H9 (cell line): ENCODE measurements around the gene KCNG2. TPM values are rescaled to one million over a fixed set of nuclear protein-coding genes. Genes with fewer than 3 reads are reported as not detected.

Experiments used
- DNase-seq: peaks from one replicate; pipeline ENCODE4 v3.0.0-alpha.2; 2017
- H2AFZ ChIP-seq: one replicate; pipeline ENCODE4 v1.6.1; 2013; ENCODE audit warnings: mild to moderate bottlenecking, low read length, control low read depth, moderate library complexity
- H2AK5ac ChIP-seq: 2 replicates; pipeline ENCODE4 v1.6.1; 2013; ENCODE audit warnings: low read length, control low read depth, mixed read lengths; ENCODE audit not compliant: insufficient read length
- H2BK120ac ChIP-seq: one replicate; pipeline ENCODE4 v1.6.1; 2013; ENCODE audit warnings: low read depth, mild to moderate bottlenecking, low read length, control low read depth, inconsistent platforms; ENCODE audit not compliant: poor library complexity, severe bottlenecking
- H2BK12ac ChIP-seq: 2 replicates; pipeline ENCODE4 v1.6.1; 2013; ENCODE audit warnings: low read length, control low read depth, mixed read lengths, low read depth; ENCODE audit not compliant: insufficient read length
- H2BK15ac ChIP-seq: 2 replicates; pipeline ENCODE4 v1.6.1; 2013; ENCODE audit warnings: low read depth, low read length, control low read depth
- H2BK20ac ChIP-seq: one replicate; pipeline ENCODE4 v1.6.1; 2013; ENCODE audit warnings: low read depth, mild to moderate bottlenecking, low read length, control low read depth, inconsistent platforms; ENCODE audit not compliant: poor library complexity, severe bottlenecking
- H2BK5ac ChIP-seq: 2 replicates; pipeline ENCODE4 v1.6.1; 2013; ENCODE audit warnings: low read length, control low read depth, mixed read lengths; ENCODE audit not compliant: insufficient read length
- H3K14ac ChIP-seq: 2 replicates; pipeline ENCODE4 v1.6.1; 2013; ENCODE audit warnings: low read length, control low read depth; ENCODE audit not compliant: insufficient read depth
- H3K18ac ChIP-seq: 2 replicates; pipeline ENCODE4 v1.6.1; 2013; ENCODE audit warnings: low read depth, mild to moderate bottlenecking, mixed read lengths, low read length, control low read depth; ENCODE audit not compliant: insufficient read length
- H3K23ac ChIP-seq: 2 replicates; pipeline ENCODE4 v1.6.1; 2013; ENCODE audit warnings: low read length, control low read depth, mixed read lengths, low read depth; ENCODE audit not compliant: insufficient read length
- H3K23me2 ChIP-seq: 2 replicates; pipeline ENCODE4 v1.6.1; 2013; ENCODE audit warnings: low read depth, mild to moderate bottlenecking, mixed read lengths, low read length, control low read depth; ENCODE audit not compliant: insufficient read length, poor library complexity, severe bottlenecking
- H3K27ac ChIP-seq: 2 replicates; pipeline ENCODE4 v1.5.1; 2013; ENCODE audit warnings: low read length, control low read depth, mixed read lengths, low read depth; ENCODE audit not compliant: insufficient read length
- H3K27me3 ChIP-seq: 2 replicates; pipeline ENCODE4 v1.6.1; 2013; ENCODE audit warnings: low read length, control low read depth, inconsistent platforms; ENCODE audit not compliant: insufficient read depth
- H3K4ac ChIP-seq: 2 replicates; pipeline ENCODE4 v1.6.1; 2013; ENCODE audit warnings: low read depth, mild to moderate bottlenecking, control low read depth, inconsistent platforms, low read length, moderate library complexity
- H3K4me1 ChIP-seq: 2 replicates; pipeline ENCODE4 v1.6.1; 2013; ENCODE audit warnings: low read length, control low read depth, inconsistent platforms; ENCODE audit not compliant: insufficient read depth
- H3K4me2 ChIP-seq: 2 replicates; pipeline ENCODE4 v1.6.1; 2013; ENCODE audit warnings: low read length, control low read depth, mixed read lengths; ENCODE audit not compliant: insufficient read length, insufficient read depth
- H3K56ac ChIP-seq: 2 replicates; pipeline ENCODE4 v1.6.1; 2013; ENCODE audit warnings: low read depth, mild to moderate bottlenecking, mixed read lengths, low read length, control low read depth; ENCODE audit not compliant: insufficient read length
- H3K79me1 ChIP-seq: 2 replicates; pipeline ENCODE4 v1.6.1; 2013; ENCODE audit warnings: low read depth, mild to moderate bottlenecking, moderate library complexity, low read length, control low read depth, inconsistent platforms; ENCODE audit not compliant: insufficient read depth, poor library complexity, severe bottlenecking
- H3K79me2 ChIP-seq: 2 replicates; pipeline ENCODE4 v1.6.1; 2013; ENCODE audit warnings: low read length, control low read depth, inconsistent platforms; ENCODE audit not compliant: insufficient read depth
- H3K9ac ChIP-seq: 2 replicates; pipeline ENCODE4 v1.6.1; 2013; ENCODE audit warnings: low read length, control low read depth, mixed read lengths; ENCODE audit not compliant: insufficient read length; ENCODE audit errors: extremely low read depth
- H3K9me3 ChIP-seq: one replicate; pipeline ENCODE4 v1.6.1; 2013; ENCODE audit warnings: low read depth, low read length, inconsistent platforms; ENCODE audit not compliant: control insufficient read depth
- H3T11ph ChIP-seq: one replicate; pipeline ENCODE4 v1.6.1; 2013; ENCODE audit warnings: mild to moderate bottlenecking, low read length, control low read depth, inconsistent platforms
- H4K20me1 ChIP-seq: one replicate; pipeline ENCODE4 v1.6.1; 2013; ENCODE audit not compliant: control insufficient read depth, insufficient read length, insufficient read depth
- H4K5ac ChIP-seq: 2 replicates; pipeline ENCODE4 v1.6.1; 2013; ENCODE audit warnings: low read depth, mild to moderate bottlenecking, mixed read lengths, low read length, control low read depth; ENCODE audit not compliant: insufficient read length
- H4K8ac ChIP-seq: replicated peaks from 2 replicates; pipeline ENCODE4 v1.6.1; 2013; ENCODE audit warnings: low read length, control low read depth, mixed read lengths, low read depth; ENCODE audit not compliant: insufficient read length
- H4K91ac ChIP-seq: 2 replicates; pipeline ENCODE4 v1.6.1; 2013; ENCODE audit warnings: low read depth, mild to moderate bottlenecking, moderate library complexity, mixed read lengths, low read length, control low read depth; ENCODE audit not compliant: insufficient read length
- H3K27ac Mint-ChIP-seq, 3 experiments: 2 replicates in 2 of 3; 3 replicates in 1 of 3; pipeline ENCODE4 v1.8.0; 2020 to 2021; ENCODE audit warnings: mixed read lengths in 3 of 3, mild to moderate bottlenecking in 1 of 3, moderate library complexity in 1 of 3
- H3K27me3 Mint-ChIP-seq: 2 replicates; pipeline ENCODE4 v1.8.0; 2021; ENCODE audit warnings: low read depth, mild to moderate bottlenecking, moderate library complexity, mixed read lengths
- H3K36me3 Mint-ChIP-seq, 3 experiments: 2 replicates in 2 of 3; 3 replicates in 1 of 3; pipeline ENCODE4 v1.8.0; 2020 to 2021; ENCODE audit warnings: low read depth in 3 of 3, mixed read lengths in 3 of 3; ENCODE audit not compliant: insufficient read depth in 1 of 3
- H3K4me1 Mint-ChIP-seq, 2 experiments: 2 replicates each; pipeline ENCODE4 v1.8.0; 2020; ENCODE audit warnings: mixed read lengths in 2 of 2
- H3K4me3 Mint-ChIP-seq, 2 experiments: 2 replicates in 1 of 2; 3 replicates in 1 of 2; pipeline ENCODE4 v1.8.0; 2020 to 2021; ENCODE audit warnings: mild to moderate bottlenecking in 2 of 2, mixed read lengths in 2 of 2, moderate library complexity in 1 of 2
- H3K9me3 Mint-ChIP-seq, 2 experiments: 2 replicates in 1 of 2; 3 replicates in 1 of 2; pipeline ENCODE4 v1.8.0; 2020; ENCODE audit warnings: mild to moderate bottlenecking in 2 of 2, mixed read lengths in 2 of 2, moderate library complexity in 1 of 2
- CTCF ChIP-seq: fragments of 200-600 bp; sonication (generic); conservative IDR thresholded peaks from 3 replicates; pipeline ENCODE4 v1.8.0; 2021; ENCODE audit warnings: antibody characterized with exemption, mild to moderate bottlenecking
- WGBS: extraction: QIAGEN DNeasy Blood & Tissue Kit; methylation state at CpG from one replicate; pipeline ENCODE4 v1.1.7; 2013; ENCODE audit warnings: missing lambda C conversion rate, low lambda C conversion rate, mixed read lengths; ENCODE audit not compliant: insufficient read length; ENCODE audit errors: extremely low coverage; 5-methylcytosine and 5-hydroxymethylcytosine counted together
- total RNA-seq: library from RNA; stranded (reverse); gene quantifications from 2 replicates; pipeline ENCODE4 v1.2.1, GENCODE V29; 2021

Gene KCNG2
- total RNA-seq, 1 experiment from 2014 or later, result 0.15 TPM

GRCh38 chr18:79815657-79816056 is 17.9 kb downstream of the KCNG2 start:
- Histone ChIP-seq H3K79me1 (no peaks in the 10 kb centered on the region), H3K4me1 (no peaks in the 10 kb centered on the region), H2BK20ac (no peak overlapping the region), H3K9ac (no peak overlapping the region), H3K56ac (no peak overlapping the region), H3K27me3 (no peaks in the 10 kb centered on the region), H3K27ac (no peak overlapping the region), H3K79me2 (no peaks in the 10 kb centered on the region), H3K4me2 (no peak overlapping the region), H4K91ac (no peak overlapping the region), H4K20me1 (peaks cover 5% of the 10 kb centered on the region), H2AFZ (no peak overlapping the region), H2BK5ac (no peak overlapping the region), H3T11ph (no peak overlapping the region), H2BK15ac (no peak overlapping the region), H3K23me2 (no peaks in the 10 kb centered on the region), H4K8ac (no peak overlapping the region), H3K14ac (no peak overlapping the region), H2BK12ac (no peak overlapping the region), H4K5ac (no peak overlapping the region), H3K9me3 (no peaks in the 10 kb centered on the region), H2BK120ac (no peak overlapping the region), H2AK5ac (no peak overlapping the region), H3K4ac (no peak overlapping the region), H3K18ac (no peak overlapping the region), H3K23ac (no peak overlapping the region)
- Mint-ChIP-seq H3K36me3 (no peaks in the 10 kb centered on the region), H3K27me3 (peaks cover 8% of the 10 kb centered on the region), H3K27ac (no peak overlapping the region), H3K9me3 (no peaks in the 10 kb centered on the region; a peak in 1 of 5 replicates), H3K4me3 (no peak overlapping the region), H3K4me1 (no peaks in the 10 kb centered on the region)
- DNase-seq, result peak; percentile 10
- no peak for TF ChIP-seq CTCF
- WGBS, result no CpG with 5 or more reads among the region's 9 CpGs
